HEK293 (cell line): ENCODE measurements around the gene COG3.
"Not testable (repeated sequence)": the region's sequence is repeated elsewhere in the genome, so short reads cannot be mapped to it uniquely, and the experiment has no call there.

Experiments
- CTCF ChIA-PET: fragments of 350-600 bp; formaldehyde crosslinking; extraction: SDS; loops from one replicate; lab custom pipeline; 2021; ENCODE audit warnings: antibody characterized with exemption; lab: Yijun Ruan, JAX
- POLR2A ChIA-PET: fragments of 300-600 bp; formaldehyde crosslinking; extraction: SDS; loops from one replicate; lab custom pipeline; 2020; ENCODE audit warnings: antibody characterized with exemption, inconsistent platforms; lab: Yijun Ruan, JAX
- H3K27ac ChIP-seq: fragments of 200-500 bp; sonication (Bioruptor generic); 2 replicates; pipeline ENCODE4 v1.5.1; 2014; ENCODE audit warnings: low read depth, low read length, control low read depth, inconsistent platforms; ENCODE audit errors: extremely low read depth
- H3K36me3 ChIP-seq, 2 experiments: fragments of 200-500 bp in 1 of 2; sonication (Bioruptor generic) in 1 of 2; 1 replicate in 1 of 2; 2 replicates in 1 of 2; pipeline ENCODE4 v1.5.1; 2014 to 2017; ENCODE audit warnings: inconsistent platforms in 2 of 2, low read length in 2 of 2; ENCODE audit not compliant: control insufficient read depth in 2 of 2, insufficient read depth in 1 of 2
- H3K4me1 ChIP-seq: fragments of 200-500 bp; sonication (Bioruptor generic); 2 replicates; pipeline ENCODE4 v1.5.1; 2014; ENCODE audit warnings: mild to moderate bottlenecking, low read length, inconsistent platforms; ENCODE audit not compliant: control insufficient read depth, insufficient read depth
- H3K4me3 ChIP-seq: 2 replicates; pipeline ENCODE4 v1.5.1; 2011; ENCODE audit warnings: low read depth, mild to moderate bottlenecking, control low read depth, low read length, moderate library complexity
- H3K9me3 ChIP-seq: fragments of 200-500 bp; sonication (Bioruptor generic); 2 replicates; pipeline ENCODE4 v1.5.1; 2014; ENCODE audit warnings: low read depth, low read length, inconsistent platforms; ENCODE audit not compliant: control insufficient read depth, insufficient read depth
- GFI1B ChIP-seq: fragments of 450-650 bp; formaldehyde crosslinking; IDR thresholded peaks from 2 replicates; pipeline ENCODE4 v1.5.1; 2016; ENCODE audit warnings: missing biosample characterization, missing genetic modification characterization
- IKZF3 ChIP-seq: fragments of 450-650 bp; IDR thresholded peaks from 2 replicates; pipeline ENCODE4 v1.5.0; 2018; ENCODE audit warnings: missing biosample characterization, mild to moderate bottlenecking, missing genetic modification characterization, moderate library complexity
- PRDM1 ChIP-seq: fragments of 450-650 bp; formaldehyde crosslinking; IDR thresholded peaks from 2 replicates; pipeline ENCODE4; 2016; ENCODE audit warnings: missing biosample characterization, missing genetic modification characterization
- SETDB1 ChIP-seq: IDR thresholded peaks from one replicate; pipeline ENCODE4 v1.6.1; 2017; ENCODE audit warnings: mild to moderate bottlenecking, low read length, moderate library complexity, mixed read lengths; ENCODE audit not compliant: insufficient read length
- WT1 ChIP-seq: fragments of 450-650 bp; formaldehyde crosslinking; IDR thresholded peaks from 2 replicates; pipeline ENCODE4 v1.5.1; 2016; ENCODE audit warnings: missing biosample characterization, missing genetic modification characterization
- ZFHX2 ChIP-seq: fragments of 450-650 bp; formaldehyde crosslinking; conservative IDR thresholded peaks from 2 replicates; pipeline ENCODE4 v1.5.1; 2016; ENCODE audit warnings: missing biosample characterization, missing genetic modification characterization
- ZNF202 ChIP-seq: fragments of 450-650 bp; formaldehyde crosslinking; IDR thresholded peaks from 2 replicates; pipeline ENCODE4 v1.5.1; 2016; ENCODE audit warnings: missing biosample characterization, missing genetic modification characterization, borderline replicate concordance
- TF ChIP-seq, protein P1 (sequence below): fragments of 450-650 bp; formaldehyde crosslinking; IDR thresholded peaks from 2 replicates; pipeline ENCODE4 v1.5.1; 2016; ENCODE audit warnings: missing biosample characterization, missing genetic modification characterization, borderline replicate concordance
- TF ChIP-seq, protein P2 (sequence below): fragments of 450-650 bp; formaldehyde crosslinking; IDR thresholded peaks from 2 replicates; pipeline ENCODE4 v1.5.1; 2016; ENCODE audit warnings: missing biosample characterization, missing genetic modification characterization

The COG3 gene

DNA sequence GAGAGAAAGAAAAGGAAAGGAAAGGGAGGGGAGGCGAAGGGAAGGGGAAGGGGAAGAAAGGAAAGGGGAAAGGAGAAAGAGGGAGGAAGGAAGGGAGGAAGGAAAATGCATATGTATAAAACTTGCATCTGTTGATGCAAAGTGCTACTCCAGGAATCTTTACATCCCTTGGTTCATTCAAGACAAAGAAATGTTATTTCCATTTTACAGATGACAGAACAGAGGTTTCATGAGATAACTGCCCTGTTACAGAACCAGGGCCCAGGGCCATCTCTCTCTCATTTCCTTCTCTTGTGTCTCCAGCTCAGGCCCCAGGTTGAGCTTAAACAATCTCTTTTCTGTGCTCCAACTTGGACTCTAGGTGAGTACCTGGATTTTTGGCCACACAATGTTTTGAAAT lies 44.8 kb upstream of the COG3 start:
- no peaks in the 10 kb centered on the region for H3K4me1 ChIP-seq
- no peak overlapping the region for H3K4me3 ChIP-seq
- CTCF ChIA-PET: interaction anchor here (0.6 kb wide), 1 partner anchor 373 kb away, joined by 3 read pairs; no protein-coding TSS in a partner anchor
- POLR2A ChIA-PET: no interaction called here
- TF ChIP-seq ZNF202 (tag by site-specific recombination) (no peak), PRDM1 (tag by site-specific recombination) (peak; percentile 84)
- H3K36me3 ChIP-seq: no peaks in the 10 kb centered on the region
- no peaks in the 10 kb centered on the region for H3K9me3 ChIP-seq
- H3K27ac ChIP-seq: no peak overlapping the region

DNA sequence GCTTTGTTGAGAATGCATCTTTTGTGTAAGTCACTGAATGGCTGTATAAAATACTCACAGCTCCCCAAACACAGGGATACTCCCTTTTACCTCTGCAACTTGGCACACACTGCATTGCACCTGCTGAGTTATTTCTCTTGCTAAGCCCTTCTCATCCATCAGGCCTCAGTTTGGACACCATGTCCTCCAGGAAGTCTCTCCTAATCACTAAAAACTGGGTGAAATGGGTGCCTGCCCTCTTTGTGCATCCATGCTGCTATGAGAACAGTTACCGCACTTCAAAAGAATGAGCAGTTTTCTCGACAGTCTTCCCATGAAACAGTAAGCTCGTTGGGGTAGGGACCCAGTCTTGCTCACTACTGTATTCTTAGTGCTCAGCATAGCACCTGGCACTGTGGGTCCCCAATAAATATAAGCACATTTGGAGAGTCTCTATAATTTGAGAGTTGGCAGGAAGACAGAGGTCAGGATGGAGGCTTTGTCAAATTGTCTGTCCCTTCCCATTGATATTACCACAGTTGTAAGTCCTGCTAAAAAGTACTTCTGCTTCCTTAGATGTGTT lies 41.9 kb upstream of the COG3 start:
- no peaks in the 10 kb centered on the region for H3K4me1 ChIP-seq
- ChIA-PET POLR2A (no interaction called here), CTCF (no interaction called here)
- no peak overlapping the region for H3K27ac ChIP-seq
- no peaks in the 10 kb centered on the region for H3K36me3 ChIP-seq
- TF ChIP-seq WT1 (0 out of 2 replicates have a peak, but pooled peaks have one; percentile 22), GFI1B (no peak), ZFHX2 (no peak), IKZF3 (tag by site-specific recombination) (no peak)
- H3K9me3 ChIP-seq: no peaks in the 10 kb centered on the region
- H3K4me3 ChIP-seq: no peak overlapping the region

DNA sequence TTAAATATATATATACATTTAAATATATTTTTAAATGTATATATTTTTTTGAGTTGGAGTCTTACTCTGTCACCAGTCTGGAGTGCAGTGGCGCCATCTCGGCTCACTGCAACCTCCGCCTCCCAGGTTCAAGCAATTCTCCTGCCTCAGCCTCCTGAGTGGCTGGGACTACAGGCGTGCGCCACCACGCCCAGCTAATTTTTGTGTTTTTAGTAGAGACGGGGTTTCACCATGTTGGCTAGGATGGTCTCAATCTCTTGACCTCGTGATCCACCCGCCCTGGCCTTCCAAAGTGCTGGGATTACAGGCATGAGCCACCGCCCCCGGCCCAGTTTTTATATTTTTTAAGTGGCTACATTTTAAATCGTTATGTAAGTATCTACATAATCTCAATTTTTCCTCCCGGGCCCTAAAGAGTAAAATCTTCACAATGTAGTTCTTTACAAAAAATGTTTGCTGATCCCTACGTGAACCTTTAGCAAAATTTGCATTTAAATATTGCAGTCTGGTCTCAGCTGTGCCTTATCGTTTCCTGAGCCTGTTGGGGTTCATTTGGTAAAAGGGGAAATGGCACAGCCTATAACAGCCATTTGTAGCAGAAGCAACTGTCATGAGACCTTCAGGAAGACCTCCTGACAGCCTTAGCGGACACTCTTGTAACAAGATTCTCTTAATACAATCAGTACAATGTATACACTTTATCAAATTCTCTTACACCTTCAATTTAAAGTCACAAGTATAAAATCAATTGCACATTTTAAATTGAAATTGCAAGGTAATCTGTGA lies 38.5 kb upstream of the COG3 start:
- H3K4me1 ChIP-seq, H3K27ac ChIP-seq, H3K4me3 ChIP-seq, POLR2A ChIA-PET, H3K9me3 ChIP-seq, H3K36me3 ChIP-seq: not testable (repeated sequence)
- 0 out of 2 replicates have a peak, but pooled peaks have one; percentile 25 for TF ChIP-seq ZNF202 (tag by site-specific recombination)
- CTCF ChIA-PET: interaction anchor here (0.6 kb wide), 1 partner anchor 8 kb away, joined by 4 read pairs; the partner anchor contains the start of gene SLC25A30

DNA sequence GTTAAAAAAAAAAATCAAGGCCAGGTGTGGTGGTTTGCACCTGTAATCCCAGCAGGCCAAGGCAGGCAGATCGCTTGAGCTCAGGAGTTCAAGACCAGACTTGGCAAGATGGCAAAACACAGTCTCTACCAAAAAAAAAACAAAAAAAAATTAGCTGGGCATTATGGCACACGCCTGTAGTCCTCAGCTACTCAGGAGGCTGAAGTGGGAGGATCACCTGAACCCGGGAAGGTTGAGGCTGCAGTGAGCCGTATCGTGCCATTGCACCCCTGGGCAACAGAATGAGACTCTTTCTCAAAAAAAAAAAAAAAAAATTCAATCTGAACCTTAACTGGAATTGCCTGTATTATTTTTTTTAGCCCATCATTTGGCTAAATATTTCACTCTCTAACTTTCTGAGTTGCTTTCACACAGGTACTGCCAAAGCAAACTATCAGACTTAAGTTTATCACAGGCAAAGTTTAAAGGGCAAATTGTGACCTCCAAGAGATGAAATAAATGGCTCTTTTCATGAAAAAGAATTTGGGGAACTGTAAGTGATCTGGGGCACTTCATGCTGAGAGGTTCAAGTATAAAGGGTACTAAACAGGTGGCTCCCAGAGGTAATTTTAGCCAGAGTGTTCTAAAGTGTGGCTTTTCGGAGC lies 31.9 kb upstream of the COG3 start:
- Histone ChIP-seq H3K4me1 (no peaks in the 10 kb centered on the region), H3K27ac (no peak overlapping the region), H3K9me3 (no peaks in the 10 kb centered on the region), H3K36me3 (no peaks in the 10 kb centered on the region), H3K4me3 (no peak overlapping the region)
- ChIA-PET POLR2A (no interaction called here), CTCF (interaction anchor here (0.7 kb wide), 1 partner anchor 80 kb away, joined by 3 read pairs; no protein-coding TSS in a partner anchor)
- TF ChIP-seq, protein P1, sequence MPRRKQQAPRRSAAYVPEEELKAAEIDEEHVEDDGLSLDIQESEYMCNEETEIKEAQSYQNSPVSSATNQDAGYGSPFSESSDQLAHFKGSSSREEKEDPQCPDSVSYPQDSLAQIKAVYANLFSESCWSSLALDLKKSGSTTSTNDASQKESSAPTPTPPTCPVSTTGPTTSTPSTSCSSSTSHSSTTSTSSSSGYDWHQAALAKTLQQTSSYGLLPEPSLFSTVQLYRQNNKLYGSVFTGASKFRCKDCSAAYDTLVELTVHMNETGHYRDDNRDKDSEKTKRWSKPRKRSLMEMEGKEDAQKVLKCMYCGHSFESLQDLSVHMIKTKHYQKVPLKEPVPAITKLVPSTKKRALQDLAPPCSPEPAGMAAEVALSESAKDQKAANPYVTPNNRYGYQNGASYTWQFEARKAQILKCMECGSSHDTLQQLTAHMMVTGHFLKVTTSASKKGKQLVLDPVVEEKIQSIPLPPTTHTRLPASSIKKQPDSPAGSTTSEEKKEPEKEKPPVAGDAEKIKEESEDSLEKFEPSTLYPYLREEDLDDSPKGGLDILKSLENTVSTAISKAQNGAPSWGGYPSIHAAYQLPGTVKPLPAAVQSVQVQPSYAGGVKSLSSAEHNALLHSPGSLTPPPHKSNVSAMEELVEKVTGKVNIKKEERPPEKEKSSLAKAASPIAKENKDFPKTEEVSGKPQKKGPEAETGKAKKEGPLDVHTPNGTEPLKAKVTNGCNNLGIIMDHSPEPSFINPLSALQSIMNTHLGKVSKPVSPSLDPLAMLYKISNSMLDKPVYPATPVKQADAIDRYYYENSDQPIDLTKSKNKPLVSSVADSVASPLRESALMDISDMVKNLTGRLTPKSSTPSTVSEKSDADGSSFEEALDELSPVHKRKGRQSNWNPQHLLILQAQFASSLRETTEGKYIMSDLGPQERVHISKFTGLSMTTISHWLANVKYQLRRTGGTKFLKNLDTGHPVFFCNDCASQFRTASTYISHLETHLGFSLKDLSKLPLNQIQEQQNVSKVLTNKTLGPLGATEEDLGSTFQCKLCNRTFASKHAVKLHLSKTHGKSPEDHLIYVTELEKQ: no peak
- TF ChIP-seq SETDB1: no peak
- TF ChIP-seq, protein P2, sequence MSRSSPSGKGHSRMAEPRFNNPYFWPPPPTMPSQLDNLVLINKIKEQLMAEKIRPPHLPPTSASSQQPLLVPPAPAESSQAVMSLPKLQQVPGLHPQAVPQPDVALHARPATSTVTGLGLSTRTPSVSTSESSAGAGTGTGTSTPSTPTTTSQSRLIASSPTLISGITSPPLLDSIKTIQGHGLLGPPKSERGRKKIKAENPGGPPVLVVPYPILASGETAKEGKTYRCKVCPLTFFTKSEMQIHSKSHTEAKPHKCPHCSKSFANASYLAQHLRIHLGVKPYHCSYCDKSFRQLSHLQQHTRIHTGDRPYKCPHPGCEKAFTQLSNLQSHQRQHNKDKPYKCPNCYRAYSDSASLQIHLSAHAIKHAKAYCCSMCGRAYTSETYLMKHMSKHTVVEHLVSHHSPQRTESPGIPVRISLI: peak; percentile 78; the same call in 1 of the 2 replicates
